ENCODE results near the gene C14orf119.

C14orf119 gene

GRCh38 chr14:23078692-23079116 lies 16.6 kb upstream of the C14orf119 start:
- in situ Hi-C loops (cut with MboI; ENCODE audit: low pct_unique_long_range_greater_than_20kb, low sequenced_read_pairs): no loop called here
- DNase-seq: no peak

GRCh38 chr14:23079716-23080115 lies 15.6 kb upstream of the C14orf119 start:
- in situ Hi-C loops (cut with MboI; ENCODE audit: low pct_unique_long_range_greater_than_20kb, low sequenced_read_pairs): no loop called here
- no peak for DNase-seq

GRCh38 chr14:23080474-23080873 lies 14.8 kb upstream of the C14orf119 start:
- in situ Hi-C loops (cut with MboI; ENCODE audit: low pct_unique_long_range_greater_than_20kb, low sequenced_read_pairs): no loop called here
- no peak for DNase-seq

- in situ Hi-C loops (cut with MboI; ENCODE audit: low pct_unique_long_range_greater_than_20kb, low sequenced_read_pairs): no loop called here
- no peak for DNase-seq
These were observed 9.8 kb upstream of the C14orf119 start for GRCh38 chr14:23085458-23085857.

- in situ Hi-C loops (cut with MboI; ENCODE audit: low pct_unique_long_range_greater_than_20kb, low sequenced_read_pairs): no loop called here
- DNase-seq: no peak
These were observed 8.7 kb upstream of the C14orf119 start for GRCh38 chr14:23086565-23086964.

- in situ Hi-C loops (cut with MboI; ENCODE audit: low pct_unique_long_range_greater_than_20kb, low sequenced_read_pairs): no loop called here
- DNase-seq: no peak
These were observed 5.6 kb upstream of the C14orf119 start for GRCh38 chr14:23089498-23090253.

GRCh38 chr14:23090254-23090636 lies 5.1 kb upstream of the C14orf119 start:
- in situ Hi-C loops (cut with MboI; ENCODE audit: low pct_unique_long_range_greater_than_20kb, low sequenced_read_pairs): no loop called here
- DNase-seq: no peak

- in situ Hi-C loops (cut with MboI; ENCODE audit: low pct_unique_long_range_greater_than_20kb, low sequenced_read_pairs): no loop called here
- no peak for DNase-seq
These were observed 3.7 kb upstream of the C14orf119 start for GRCh38 chr14:23091294-23092225.

- no peak for DNase-seq
- in situ Hi-C loops (cut with MboI; ENCODE audit: low pct_unique_long_range_greater_than_20kb, low sequenced_read_pairs): no loop called here
These were observed 2.2 kb upstream of the C14orf119 start for GRCh38 chr14:23093104-23093503.

GRCh38 chr14:23093526-23093925 lies 1.8 kb upstream of the C14orf119 start:
- DNase-seq: no peak

GRCh38 chr14:23093991-23094665 lies 1.2 kb upstream of the C14orf119 start:
- no peak for DNase-seq
- in situ Hi-C loops (cut with MboI; ENCODE audit: low pct_unique_long_range_greater_than_20kb, low sequenced_read_pairs): no loop called here

More at GRCh38 chr14:23093526-23093925, 1.8 kb upstream of the C14orf119 start:
- in situ Hi-C loops (cut with MboI; ENCODE audit: low pct_unique_long_range_greater_than_20kb, low sequenced_read_pairs): no loop called here

GRCh38 chr14:23094666-23095195 lies 574 bp upstream of the C14orf119 start, which contains the start of gene ACIN1:
Gene ACIN1, minus strand, starts transcription at chr14:23095136. Its CDS starts 24 bp downstream, at chr14:23095112.
- peak; percentile 87 for DNase-seq
- in situ Hi-C loops (cut with MboI; ENCODE audit: low pct_unique_long_range_greater_than_20kb, low sequenced_read_pairs): no loop called here

- in situ Hi-C loops (cut with MboI; ENCODE audit: low pct_unique_long_range_greater_than_20kb, low sequenced_read_pairs): no loop called here
- no peak for DNase-seq
These were observed 2.5 kb downstream of the C14orf119 start for GRCh38 chr14:23097786-23098185.

- DNase-seq: no peak
- in situ Hi-C loops (cut with MboI; ENCODE audit: low pct_unique_long_range_greater_than_20kb, low sequenced_read_pairs): no loop called here
These were observed 4.0 kb downstream of the C14orf119 start for GRCh38 chr14:23099212-23099861.

- in situ Hi-C loops (cut with MboI; ENCODE audit: low pct_unique_long_range_greater_than_20kb, low sequenced_read_pairs): no loop called here
- DNase-seq: no peak
These were observed 6.1 kb downstream of the C14orf119 start for GRCh38 chr14:23101213-23101970.

- in situ Hi-C loops (cut with MboI; ENCODE audit: low pct_unique_long_range_greater_than_20kb, low sequenced_read_pairs): no loop called here
- no peak for DNase-seq
These were observed 6.8 kb downstream of the C14orf119 start for GRCh38 chr14:23101986-23102625.

- in situ Hi-C loops (cut with MboI; ENCODE audit: low pct_unique_long_range_greater_than_20kb, low sequenced_read_pairs): no loop called here
- DNase-seq: no peak
These were observed 7.5 kb downstream of the C14orf119 start for GRCh38 chr14:23102801-23103200.

GRCh38 chr14:23103581-23103980 lies 8.3 kb downstream of the C14orf119 start:
- no peak for DNase-seq
- in situ Hi-C loops (cut with MboI; ENCODE audit: low pct_unique_long_range_greater_than_20kb, low sequenced_read_pairs): no loop called here

All from KBM-7 (cell line).